ENCODE measurements around the gene SDK1. TPM values are rescaled to one million over a fixed set of nuclear protein-coding genes. Genes with fewer than 3 reads are reported as not detected.
"Not testable (repeated sequence)": the region's sequence is repeated elsewhere in the genome, so short reads cannot be mapped to it uniquely, and the experiment has no call there.

The SDK1 gene
- total RNA-seq, 3 donors from 2014 or later (not counting 1 experiment from before 2014, with no cell fraction given): 0.05 to 0.11 TPM; not detected in 1

- no peak overlapping the region for H3K27ac Mint-ChIP-seq
Observed at GRCh38 chr7:4214291-4215155, 913.5 kb downstream of the SDK1 start.

GRCh38 chr7:4215176-4215720, 914.2 kb downstream of the SDK1 start:
- Histone ChIP-seq H3K4me1 (ENCODE audit: control insufficient read depth, insufficient read depth, low read length) (no peaks in the 10 kb centered on the region), H3K27ac (ENCODE audit: low read length) (no peak overlapping the region), H3K27me3 (ENCODE audit: control insufficient read depth, insufficient read depth, low read length) (no peaks in the 10 kb centered on the region), H3K36me3 (ENCODE audit: control insufficient read depth, insufficient read depth, low read length) (no peaks in the 10 kb centered on the region), H3K4me3 (ENCODE audit: low read length) (no peak overlapping the region), H3K9me3 (ENCODE audit: control insufficient read depth, insufficient read depth, low read length) (no peaks in the 10 kb centered on the region)
- ATAC-seq (no peak), DNase-seq (no peak)
- H3K4me1 Mint-ChIP-seq: no peaks in the 10 kb centered on the region
- H3K9me3 Mint-ChIP-seq: no peaks in the 10 kb centered on the region
- H3K36me3 Mint-ChIP-seq: no peaks in the 10 kb centered on the region
- no peak overlapping the region for H3K4me3 Mint-ChIP-seq
- H3K27ac Mint-ChIP-seq: no peak overlapping the region
- 93% methylated on average over 19 of the region's 19 CpGs for WGBS (ENCODE audit: insufficient coverage)
- no peaks in the 10 kb centered on the region for H3K27me3 Mint-ChIP-seq (ENCODE audit: low read depth in 2 of 2)
- TF ChIP-seq CTCF (IDR thresholded peaks at IDR 0.05): no peak
- intact Hi-C loops (cut with micrococcal nuclease): no loop called here

More at GRCh38 chr7:4214291-4215155, 913.5 kb downstream of the SDK1 start:
- ATAC-seq (no peak), DNase-seq (no peak)
- H3K36me3 ChIP-seq (ENCODE audit: control insufficient read depth, insufficient read depth, low read length): no peaks in the 10 kb centered on the region
- TF ChIP-seq CTCF (IDR thresholded peaks at IDR 0.05): no peak
- 87% methylated on average over 32 of the region's 32 CpGs for WGBS (ENCODE audit: insufficient coverage)
- peaks cover 0 to 4% of the 10 kb centered on the region in 2 donors for H3K4me1 Mint-ChIP-seq
- intact Hi-C loops (cut with micrococcal nuclease): no loop called here
- no peaks in the 10 kb centered on the region for H3K36me3 Mint-ChIP-seq
- H3K27me3 Mint-ChIP-seq (ENCODE audit: low read depth in 2 of 2): no peaks in the 10 kb centered on the region
- H3K9me3 Mint-ChIP-seq: no peaks in the 10 kb centered on the region
- no peaks in the 10 kb centered on the region for H3K9me3 ChIP-seq (ENCODE audit: control insufficient read depth, insufficient read depth, low read length)
- H3K27me3 ChIP-seq (ENCODE audit: control insufficient read depth, insufficient read depth, low read length): no peaks in the 10 kb centered on the region
- H3K4me3 ChIP-seq (ENCODE audit: low read length): no peak overlapping the region
- H3K4me1 ChIP-seq (ENCODE audit: control insufficient read depth, insufficient read depth, low read length): no peaks in the 10 kb centered on the region
- H3K4me3 Mint-ChIP-seq: no peak overlapping the region
- H3K27ac ChIP-seq (ENCODE audit: low read length): no peak overlapping the region

GRCh38 chr7:4216016-4216415, 915.0 kb downstream of the SDK1 start:
- intact Hi-C loops (cut with micrococcal nuclease): no loop called here
- Histone ChIP-seq H3K4me3 (ENCODE audit: low read length) (no peak overlapping the region), H3K27me3 (ENCODE audit: control insufficient read depth, insufficient read depth, low read length) (no peaks in the 10 kb centered on the region), H3K36me3 (ENCODE audit: control insufficient read depth, insufficient read depth, low read length) (no peaks in the 10 kb centered on the region), H3K9me3 (ENCODE audit: control insufficient read depth, insufficient read depth, low read length) (no peaks in the 10 kb centered on the region), H3K27ac (ENCODE audit: low read length) (no peak overlapping the region), H3K4me1 (ENCODE audit: control insufficient read depth, insufficient read depth, low read length) (no peaks in the 10 kb centered on the region)
- Mint-ChIP-seq H3K27ac (no peak overlapping the region), H3K9me3 (no peaks in the 10 kb centered on the region), H3K36me3 (no peaks in the 10 kb centered on the region), H3K4me1 (no peaks in the 10 kb centered on the region), H3K27me3 (ENCODE audit: low read depth in 2 of 2) (no peaks in the 10 kb centered on the region), H3K4me3 (no peak overlapping the region)
- WGBS (ENCODE audit: insufficient coverage): 67% methylated on average over 16 of the region's 16 CpGs
- DNase-seq: no peak
- ATAC-seq: no peak
- no peak for TF ChIP-seq CTCF (IDR thresholded peaks at IDR 0.05)

GRCh38 chr7:4217126-4217660, 916.1 kb downstream of the SDK1 start:
- H3K27ac Mint-ChIP-seq; H3K9me3 Mint-ChIP-seq; H3K4me3 Mint-ChIP-seq; H3K36me3 Mint-ChIP-seq; ATAC-seq; H3K9me3 ChIP-seq (ENCODE audit: control insufficient read depth, insufficient read depth, low read length); H3K27ac ChIP-seq (ENCODE audit: low read length); H3K27me3 Mint-ChIP-seq (ENCODE audit: low read depth in 2 of 2); H3K4me1 Mint-ChIP-seq; H3K27me3 ChIP-seq (ENCODE audit: control insufficient read depth, insufficient read depth, low read length); H3K4me3 ChIP-seq (ENCODE audit: low read length); DNase-seq; H3K4me1 ChIP-seq (ENCODE audit: control insufficient read depth, insufficient read depth, low read length); H3K36me3 ChIP-seq (ENCODE audit: control insufficient read depth, insufficient read depth, low read length); intact Hi-C loops (cut with micrococcal nuclease): not testable (repeated sequence)
- WGBS (ENCODE audit: insufficient coverage): 94% methylated on average over 29 of the region's 29 CpGs
